GOT3 (cell line): ENCODE measurements around the gene MFAP2.

ENCODE experiments used
- DNase-seq: peaks from one replicate; lab custom pipeline; 2025; ENCODE audit warnings: mixed read lengths; lab: John Stamatoyannopoulos, UW

MFAP2 gene

DNA sequence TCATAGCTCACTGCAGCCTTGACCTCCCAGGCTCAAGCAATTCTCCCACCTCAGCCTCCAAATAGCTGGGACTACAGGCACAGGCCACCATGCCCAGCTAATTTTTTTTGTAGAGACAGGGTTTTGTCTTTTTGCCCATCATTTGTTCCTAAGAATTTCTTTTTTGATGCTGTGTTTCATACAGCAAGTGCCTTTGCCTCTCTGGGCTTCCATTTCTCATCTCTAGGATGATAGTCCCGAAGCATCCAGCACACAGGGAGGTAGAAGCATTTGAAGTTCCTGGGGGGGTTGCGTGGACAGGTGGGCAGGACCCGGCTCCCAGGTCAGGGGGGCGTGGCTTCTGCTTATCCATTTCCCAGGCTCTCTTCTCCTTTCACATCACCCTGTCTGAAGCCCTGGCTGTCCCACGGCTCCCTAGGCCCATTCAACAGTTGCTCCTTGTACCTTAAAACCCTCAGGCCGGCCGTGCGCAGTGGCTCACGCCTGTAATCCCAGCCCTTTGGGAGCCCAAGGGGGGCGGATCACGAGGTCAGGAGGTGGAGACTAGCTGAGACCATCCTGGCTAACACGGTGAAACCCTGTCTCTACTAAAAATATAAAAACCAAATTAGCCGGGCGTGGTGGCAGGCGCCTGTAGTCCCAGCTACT, 27.9 kb upstream of the MFAP2 start:
- no peak for DNase-seq

DNA sequence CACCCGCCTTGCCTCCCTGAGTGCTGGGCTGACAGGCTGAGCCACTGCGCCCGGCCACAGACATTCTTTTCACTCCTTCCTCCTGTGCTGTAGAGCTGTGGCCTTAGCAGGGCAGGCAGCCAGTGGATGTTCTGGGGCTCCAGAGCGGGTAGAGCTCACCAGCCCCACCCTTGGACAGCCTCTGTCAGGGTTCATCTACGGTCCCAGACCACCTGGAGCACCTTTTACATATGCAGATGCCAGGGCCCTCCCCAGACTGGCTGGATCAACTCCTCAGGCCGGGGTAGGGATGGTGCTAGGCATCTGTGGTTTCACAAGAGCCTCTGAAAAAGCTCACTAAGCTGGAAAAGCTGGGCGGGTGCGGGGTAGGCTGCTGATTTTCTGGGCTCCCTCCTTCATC, 26.7 kb upstream of the MFAP2 start:
- DNase-seq: no peak

- no peak for DNase-seq
These were observed 24.9 kb upstream of the MFAP2 start for GRCh38 chr1:17005365-17005740.

DNA sequence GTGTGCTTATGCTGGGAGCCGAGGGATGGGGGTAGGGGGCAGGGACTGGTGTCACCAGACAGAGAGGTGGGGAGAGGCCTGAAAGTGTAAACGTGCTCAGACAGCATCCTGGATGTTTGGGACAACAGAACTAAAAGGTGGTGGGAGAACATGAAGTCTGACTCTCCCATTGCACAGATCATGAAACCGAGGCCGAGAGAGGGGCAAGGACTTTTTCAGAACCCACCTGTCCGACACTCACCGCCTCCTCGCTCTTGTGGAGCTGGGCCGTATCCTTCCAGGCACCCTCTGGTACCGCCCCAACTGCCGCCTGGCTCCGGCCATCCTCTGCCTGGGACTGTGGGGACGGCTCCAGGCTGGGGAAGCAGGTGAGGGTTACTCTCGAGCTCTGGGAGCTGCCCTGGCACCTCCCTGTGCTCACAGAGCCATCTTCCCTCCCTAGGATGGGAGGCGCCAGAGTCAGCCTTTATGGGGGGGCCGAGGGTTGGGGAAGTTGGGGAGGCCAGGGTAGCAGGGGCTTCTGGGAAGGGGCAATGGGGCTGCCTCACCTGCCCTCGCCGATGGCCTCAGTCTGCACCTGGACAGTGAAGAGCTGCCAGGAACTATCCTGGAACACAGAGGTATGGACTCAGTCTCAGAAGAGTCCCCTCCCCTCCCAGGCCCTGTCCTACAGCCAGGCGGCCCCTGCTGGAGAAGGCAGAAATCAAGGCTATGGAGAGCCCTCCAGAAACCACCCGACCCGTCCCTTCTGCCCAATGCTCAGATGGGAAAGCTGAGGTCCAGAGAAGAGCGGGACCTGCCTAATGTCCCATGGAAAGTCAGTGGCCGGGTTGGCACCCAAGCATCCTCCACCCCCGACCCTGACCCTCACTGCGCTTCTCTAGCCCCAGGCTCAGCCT, 24.3 kb upstream of the MFAP2 start:
- no peak for DNase-seq

DNA sequence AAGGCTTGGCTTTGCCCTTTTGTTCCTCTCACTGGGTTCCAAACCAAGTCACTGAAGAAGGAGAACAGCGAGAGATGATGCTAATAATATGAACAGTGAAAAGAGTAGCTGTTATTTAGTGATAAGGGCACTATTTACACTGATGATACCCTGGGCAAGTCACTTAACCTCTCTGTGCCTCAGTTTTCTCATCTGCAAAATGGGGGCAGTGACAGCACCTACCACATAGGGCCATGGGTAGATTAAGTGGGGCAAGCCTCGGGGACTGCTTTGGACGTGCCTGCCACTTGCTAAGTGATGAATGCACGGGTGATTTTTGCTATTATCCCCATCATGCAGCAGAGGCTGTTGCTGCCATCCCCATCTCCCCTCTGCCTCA, 22.1 kb upstream of the MFAP2 start:
- no peak for DNase-seq

DNA sequence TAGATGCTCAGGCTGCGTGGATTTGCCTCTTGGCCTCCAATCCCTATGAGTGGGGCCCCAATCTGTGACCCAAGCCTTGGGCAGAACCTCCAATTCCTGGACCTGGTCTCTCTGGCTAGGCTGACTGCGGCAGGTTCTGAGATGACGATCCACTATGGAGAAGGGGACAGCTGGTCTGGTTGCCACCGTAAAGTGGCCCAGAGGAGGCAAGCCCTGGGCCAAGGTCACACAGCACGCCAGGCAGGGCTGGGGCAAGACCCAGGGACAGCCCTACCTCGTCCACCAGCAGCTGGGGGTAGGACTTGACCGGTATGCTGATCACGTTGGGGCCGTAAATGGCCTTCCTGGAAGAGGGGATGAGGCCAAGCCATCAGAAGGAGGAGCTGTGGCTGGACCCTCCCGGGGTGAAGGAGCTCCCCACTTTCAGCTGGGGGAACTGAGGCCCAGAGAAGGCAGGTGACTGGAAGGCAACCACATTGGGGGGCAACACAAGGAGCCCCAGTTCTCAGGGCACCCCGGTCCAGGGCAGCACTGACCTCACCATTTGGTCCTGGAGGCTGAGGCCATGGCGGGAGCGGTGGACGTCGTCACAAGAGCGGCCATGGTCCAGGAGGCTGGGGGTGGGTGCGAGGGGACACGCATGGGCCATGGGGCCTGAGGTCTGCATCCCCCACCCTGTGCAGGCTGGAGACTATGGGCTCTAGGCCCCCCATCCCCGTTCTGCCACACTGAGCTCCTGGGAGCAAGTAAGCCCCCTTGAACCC, 21.5 kb upstream of the MFAP2 start:
- no peak for DNase-seq

- no peak for DNase-seq
These were observed 19.4 kb upstream of the MFAP2 start for GRCh38 chr1:16999863-17000262.

GRCh38 chr1:16998589-16998988, 18.2 kb upstream of the MFAP2 start:
- no peak for DNase-seq

DNA sequence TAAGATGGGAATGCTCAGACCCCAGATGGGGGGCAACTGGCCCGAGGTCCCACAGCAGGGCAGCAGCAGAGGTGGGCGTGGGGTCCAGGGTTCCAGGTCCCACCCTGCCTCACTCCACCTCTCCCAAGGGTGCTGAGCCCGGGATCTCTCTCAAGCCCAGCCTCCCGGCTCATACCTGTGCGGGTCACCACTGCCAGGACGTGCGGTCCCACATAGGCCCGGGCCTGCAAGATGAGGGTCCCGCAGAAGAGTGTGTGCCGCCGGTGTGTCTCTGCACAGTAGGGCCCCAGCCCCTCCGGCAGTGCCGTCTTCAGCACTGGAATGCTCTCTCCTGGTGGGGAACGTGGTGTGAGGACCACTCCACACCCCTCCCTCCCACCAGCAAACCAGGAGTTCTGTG, 16.4 kb upstream of the MFAP2 start:
- no peak for DNase-seq

- no peak for DNase-seq
These were observed 13.2 kb upstream of the MFAP2 start for GRCh38 chr1:16993521-16994038.

GRCh38 chr1:16992675-16993074, 12.3 kb upstream of the MFAP2 start:
- DNase-seq: no peak

DNA sequence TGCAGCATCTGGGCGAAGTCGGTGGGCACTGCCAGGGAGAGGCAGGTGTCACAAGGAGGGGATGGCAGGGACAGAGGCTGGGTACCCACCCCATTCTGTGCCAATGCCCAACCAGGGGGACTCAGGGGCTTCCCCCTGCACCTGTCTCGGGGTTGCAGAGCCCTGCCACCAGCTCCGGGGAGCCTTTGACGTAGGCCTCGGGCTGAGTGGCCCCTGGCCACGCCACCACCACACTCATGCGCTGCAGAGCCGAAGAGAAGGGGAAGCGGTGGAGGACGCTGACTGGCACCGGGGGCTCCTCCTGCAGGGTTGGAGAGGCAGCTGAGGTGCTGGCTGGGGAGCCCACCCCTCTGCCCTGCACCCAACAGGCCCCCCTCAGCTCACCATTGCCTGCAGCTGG, 11.7 kb upstream of the MFAP2 start:
- no peak for DNase-seq

DNA sequence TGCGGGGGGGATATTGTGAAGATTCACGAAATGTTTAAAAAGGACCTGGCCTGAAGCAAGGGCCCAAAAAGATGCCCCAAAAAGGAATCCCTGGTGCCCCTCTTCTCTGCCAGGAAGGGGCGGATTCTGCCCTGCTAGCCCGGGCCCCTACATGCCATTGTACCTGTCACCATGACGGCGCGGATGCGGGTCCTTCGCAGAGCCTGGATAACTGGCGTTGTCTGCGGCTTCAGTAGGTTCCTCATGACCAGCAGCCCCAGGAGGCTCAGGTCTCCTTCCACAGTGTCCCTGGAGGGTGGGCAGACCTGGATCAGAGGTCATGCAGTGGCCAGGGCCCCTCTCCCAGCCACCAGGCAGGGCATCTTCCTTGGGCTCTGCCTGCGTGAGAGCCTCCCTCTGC, 11.2 kb upstream of the MFAP2 start:
- DNase-seq: no peak

- no peak for DNase-seq
These were observed 9.4 kb upstream of the MFAP2 start for GRCh38 chr1:16989676-16990391.

- no peak for DNase-seq
These were observed 7.8 kb upstream of the MFAP2 start for GRCh38 chr1:16988210-16988609.

DNA sequence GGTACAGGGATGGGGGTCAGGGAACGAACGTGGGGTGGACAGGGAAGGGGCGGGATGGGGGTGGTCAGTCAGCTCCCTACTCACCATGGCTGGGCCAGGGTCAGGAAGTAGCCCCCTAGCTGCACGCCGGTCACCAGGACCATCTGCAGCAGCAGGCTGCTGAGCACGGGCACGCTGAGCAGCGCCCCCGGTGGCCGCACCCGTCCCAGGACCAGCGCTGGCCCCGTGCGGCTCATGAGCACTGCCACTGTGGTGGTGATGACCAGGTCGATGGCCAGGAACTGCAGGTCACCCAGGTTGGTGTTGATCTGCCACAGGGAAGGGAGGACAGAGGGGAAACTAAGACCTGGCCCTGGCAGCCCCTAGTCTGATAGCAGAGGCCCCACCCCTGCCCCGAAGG, 6.5 kb upstream of the MFAP2 start:
- no peak for DNase-seq

DNA sequence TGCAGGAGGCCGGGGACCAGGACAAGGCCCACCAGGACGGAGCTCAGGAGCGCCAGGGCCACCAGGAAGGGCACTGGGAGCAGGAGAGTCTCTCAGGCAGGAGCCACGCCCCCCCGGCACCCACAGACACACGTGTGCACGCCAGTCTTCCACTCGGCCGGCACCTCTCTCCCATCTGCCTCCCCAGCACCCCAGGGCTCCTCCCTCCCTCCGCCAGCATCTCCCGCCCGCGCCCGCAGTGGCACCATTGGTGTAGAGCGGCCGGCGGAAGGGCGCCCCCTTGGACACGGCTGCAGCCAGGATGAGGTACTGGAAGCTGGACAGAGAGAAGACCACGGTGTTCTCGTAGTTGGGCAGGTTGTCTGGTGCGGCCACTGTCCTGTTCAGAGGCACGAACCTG, 6.1 kb upstream of the MFAP2 start:
- no peak for DNase-seq

- no peak for DNase-seq
These were observed 5.7 kb upstream of the MFAP2 start for GRCh38 chr1:16986113-16986512.

DNA sequence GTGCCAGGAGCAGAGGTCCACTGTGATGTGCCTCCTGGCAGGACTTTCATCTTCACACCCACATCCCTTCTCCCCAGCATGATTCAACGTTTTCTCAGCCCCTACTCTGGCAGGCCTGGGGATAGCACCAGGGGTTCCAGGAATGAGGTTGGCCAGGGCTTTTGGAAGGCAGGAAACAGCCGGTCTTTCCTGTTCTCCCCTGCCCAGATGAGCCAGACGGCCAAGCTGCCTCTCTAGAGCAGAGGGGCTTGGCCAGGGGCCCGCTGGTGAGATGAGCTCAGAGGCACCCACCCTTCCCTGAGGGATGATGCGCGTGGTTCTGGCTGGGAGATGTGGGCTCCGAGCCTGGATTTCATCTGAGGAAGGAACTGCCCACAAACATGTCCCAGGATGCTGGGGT, 4.3 kb upstream of the MFAP2 start:
- peak; percentile 29 for DNase-seq

- DNase-seq: no peak
These were observed 3.2 kb upstream of the MFAP2 start for GRCh38 chr1:16983649-16984048.

- DNase-seq: no peak
These were observed 2.5 kb upstream of the MFAP2 start for GRCh38 chr1:16982902-16983301.

- peak; percentile 55 for DNase-seq
These were observed 939 bp upstream of the MFAP2 start for GRCh38 chr1:16981269-16981849.
